BLaER1 (cell line): Measurements from ENCODE around the gene SULT4A1.

Experiments used
- H3K27ac ChIP-seq: shearing (Covaris generic); formaldehyde crosslinking; 2 replicates; pipeline ENCODE4 v1.8.1; 2022
- H3K27me3 ChIP-seq: shearing (Covaris generic); formaldehyde crosslinking; 2 replicates; pipeline ENCODE4 v1.8.1; 2022
- H3K36me3 ChIP-seq: shearing (Covaris generic); formaldehyde crosslinking; 2 replicates; pipeline ENCODE4 v1.8.1; 2022
- H3K4me1 ChIP-seq: shearing (Covaris generic); formaldehyde crosslinking; 2 replicates; pipeline ENCODE4 v1.8.1; 2022
- H3K4me2 ChIP-seq: shearing (Covaris generic); formaldehyde crosslinking; 2 replicates; pipeline ENCODE4 v1.8.1; 2022
- H3K4me3 ChIP-seq: shearing (Covaris generic); formaldehyde crosslinking; 2 replicates; pipeline ENCODE4 v1.8.1; 2022
- H3K9ac ChIP-seq: shearing (Covaris generic); formaldehyde crosslinking; 2 replicates; pipeline ENCODE4 v1.8.1; 2022
- H3K9me3 ChIP-seq: shearing (Covaris generic); formaldehyde crosslinking; 2 replicates; pipeline ENCODE4 v1.8.1; 2022
- H4K20me1 ChIP-seq: shearing (Covaris generic); formaldehyde crosslinking; 2 replicates; pipeline ENCODE4 v1.8.1; 2022
- Cebpa-rat ChIP-seq: shearing (Covaris generic); IDR thresholded peaks from 2 replicates; pipeline ENCODE4 v1.8.1; 2022

Gene SULT4A1

DNA sequence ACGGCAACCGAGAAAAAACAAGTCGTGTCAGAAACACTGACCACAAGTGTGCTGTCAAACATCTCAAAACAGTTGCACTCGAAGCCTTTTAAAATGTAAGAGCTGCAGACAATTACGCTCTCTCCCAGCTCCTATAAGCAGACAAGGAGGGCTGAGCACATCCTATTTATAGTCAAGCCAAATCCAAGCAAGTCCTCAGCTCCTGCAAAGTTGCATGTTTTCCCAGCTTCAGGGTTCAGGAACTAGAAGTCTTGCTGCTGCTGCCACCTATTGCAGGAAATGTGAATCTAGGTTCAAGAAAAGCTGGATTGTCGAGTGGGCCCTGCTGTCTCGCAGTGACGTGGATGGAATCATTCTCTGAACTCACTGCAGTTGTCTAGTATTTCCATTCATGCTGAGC, 65.7 kb downstream of the SULT4A1 start:
- H3K4me2 ChIP-seq = no peak overlapping the region
- no peaks in the 10 kb centered on the region for H4K20me1 ChIP-seq
- H3K4me3 ChIP-seq = no peak overlapping the region
- no peak for TF ChIP-seq Cebpa-rat
- H3K27ac ChIP-seq = no peak overlapping the region
- H3K9me3 ChIP-seq = peaks cover 20% of the 10 kb centered on the region
- peaks cover 7% of the 10 kb centered on the region; the same call in 1 of the 2 replicates for H3K4me1 ChIP-seq
- no peaks in the 10 kb centered on the region for H3K27me3 ChIP-seq
- H3K9ac ChIP-seq = no peak overlapping the region
- no peaks in the 10 kb centered on the region for H3K36me3 ChIP-seq

DNA sequence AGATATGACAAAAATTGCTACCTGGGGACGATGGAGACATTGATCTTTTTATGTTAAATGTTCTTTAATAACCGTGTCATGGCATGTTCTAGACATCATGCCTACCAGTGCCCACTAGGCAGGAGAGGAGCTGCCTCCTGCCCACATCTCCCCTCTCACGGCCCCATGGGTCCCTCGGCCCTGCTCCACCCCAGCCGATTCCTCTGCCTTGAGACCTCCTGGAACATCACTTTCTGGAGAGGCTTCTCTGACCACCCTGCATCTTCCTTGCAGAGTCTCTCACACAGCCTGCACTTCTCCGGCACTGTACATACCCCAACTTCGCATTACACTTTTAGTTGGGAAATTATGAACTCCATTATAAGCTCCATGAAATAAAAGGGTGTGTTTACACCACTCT, 67.0 kb downstream of the SULT4A1 start:
- Histone ChIP-seq H3K4me3 (no peak overlapping the region), H3K9me3 (peaks cover 8% of the 10 kb centered on the region), H3K36me3 (no peaks in the 10 kb centered on the region), H4K20me1 (no peaks in the 10 kb centered on the region), H3K27me3 (no peaks in the 10 kb centered on the region), H3K27ac (no peak overlapping the region), H3K4me1 (peaks cover 7% of the 10 kb centered on the region; the same call in 1 of the 2 replicates), H3K4me2 (no peak overlapping the region), H3K9ac (no peak overlapping the region)
- no peak for TF ChIP-seq Cebpa-rat

DNA sequence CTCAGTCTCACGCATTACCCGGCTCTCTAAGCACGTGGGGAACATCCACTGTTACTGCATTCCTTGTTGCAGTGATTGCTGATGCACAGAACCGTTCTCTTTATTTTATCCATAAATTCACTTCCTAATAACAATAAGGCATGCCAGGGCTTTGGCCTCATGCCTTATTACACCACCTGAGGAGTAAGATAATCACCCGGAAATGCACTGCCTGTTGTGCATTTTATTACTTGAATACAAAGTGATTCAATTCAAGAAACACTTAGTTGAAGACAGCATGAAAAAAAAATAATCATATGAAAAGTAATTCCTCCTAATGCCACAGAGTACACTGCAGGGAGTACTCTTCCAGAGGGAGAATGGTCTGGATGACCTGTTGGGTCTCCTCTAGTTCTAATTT, 69.4 kb downstream of the SULT4A1 start:
- Histone ChIP-seq H3K9ac (no peak overlapping the region), H3K36me3 (no peaks in the 10 kb centered on the region), H3K4me1 (no peaks in the 10 kb centered on the region), H3K4me3 (no peak overlapping the region), H4K20me1 (no peaks in the 10 kb centered on the region), H3K9me3 (no peaks in the 10 kb centered on the region), H3K27ac (no peak overlapping the region), H3K27me3 (no peaks in the 10 kb centered on the region), H3K4me2 (no peak overlapping the region)
- TF ChIP-seq Cebpa-rat = no peak

DNA sequence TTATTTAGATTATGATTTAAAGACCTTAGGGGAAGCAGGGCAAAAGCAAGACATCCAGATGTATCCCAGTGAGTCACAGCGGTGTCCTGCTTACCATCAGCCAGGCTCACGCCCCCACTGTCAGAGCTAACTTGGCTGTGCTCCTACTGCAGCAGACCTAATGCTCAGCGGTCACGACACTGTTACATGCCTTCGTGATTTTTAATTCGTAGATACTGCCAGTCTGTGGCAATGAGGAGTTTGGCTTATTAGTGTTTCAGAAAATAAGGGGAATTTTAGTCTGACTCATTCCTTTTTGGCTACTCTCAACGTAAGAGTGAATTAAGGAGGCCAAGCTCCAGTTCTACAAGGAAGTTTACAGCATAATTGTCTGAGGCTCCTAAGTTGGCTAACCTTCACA, 72.9 kb downstream of the SULT4A1 start:
- Histone ChIP-seq H3K4me3 (no peak overlapping the region), H3K27me3 (no peaks in the 10 kb centered on the region), H3K4me2 (no peak overlapping the region), H3K4me1 (no peaks in the 10 kb centered on the region), H3K9me3 (no peaks in the 10 kb centered on the region), H3K9ac (no peak overlapping the region), H4K20me1 (no peaks in the 10 kb centered on the region), H3K36me3 (no peaks in the 10 kb centered on the region), H3K27ac (no peak overlapping the region)
- no peak for TF ChIP-seq Cebpa-rat

DNA sequence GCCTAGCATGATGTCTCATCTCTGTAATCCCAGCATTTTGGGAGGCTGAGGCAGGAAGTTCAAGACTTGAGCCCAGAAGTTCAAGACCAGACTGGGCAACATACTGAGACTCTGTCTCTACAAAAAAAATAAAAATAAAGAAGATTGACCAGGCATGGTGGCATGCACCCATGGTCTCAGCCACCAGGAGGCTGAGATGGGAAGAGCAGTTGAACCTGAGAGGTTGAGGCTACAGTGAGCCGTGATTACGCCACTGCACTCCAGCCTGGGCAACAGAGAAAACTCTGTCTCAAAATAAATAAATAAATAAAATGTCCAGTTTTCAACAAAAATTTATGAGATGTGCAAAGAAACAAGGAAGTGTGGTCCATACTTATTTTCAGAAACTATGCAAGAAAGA, 78.5 kb downstream of the SULT4A1 start:
- no peak overlapping the region for H3K27ac ChIP-seq
- no peaks in the 10 kb centered on the region for H3K36me3 ChIP-seq
- no peak overlapping the region for H3K4me3 ChIP-seq

DNA sequence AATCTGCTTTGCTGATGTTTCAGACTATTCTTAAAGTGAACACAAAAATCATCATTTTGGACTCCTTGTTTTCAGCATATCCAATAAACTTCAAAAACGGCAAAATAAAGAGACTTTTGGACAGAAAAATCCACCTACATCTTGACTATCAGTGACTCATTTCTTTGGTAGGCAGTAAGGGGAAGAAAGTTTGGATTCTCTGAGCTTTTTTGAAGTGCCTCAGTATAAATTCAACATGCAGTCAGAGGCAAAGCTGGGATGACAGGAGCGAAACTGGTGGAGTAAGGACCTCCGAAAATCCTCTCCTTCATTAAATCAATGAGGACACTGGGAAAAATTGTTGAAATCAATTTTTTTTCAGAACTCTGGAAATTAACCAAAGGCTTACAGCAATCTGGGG, 79.9 kb downstream of the SULT4A1 start:
- TF ChIP-seq Cebpa-rat = no peak
- H3K4me3 ChIP-seq = no peak overlapping the region
- no peak overlapping the region for H3K9ac ChIP-seq
- H3K4me1 ChIP-seq = no peaks in the 10 kb centered on the region
- no peaks in the 10 kb centered on the region for H4K20me1 ChIP-seq
- no peaks in the 10 kb centered on the region for H3K9me3 ChIP-seq
- no peak overlapping the region for H3K27ac ChIP-seq
- no peak overlapping the region for H3K4me2 ChIP-seq
- no peaks in the 10 kb centered on the region for H3K36me3 ChIP-seq
- no peaks in the 10 kb centered on the region for H3K27me3 ChIP-seq

More for the DNA sequence above, 78.5 kb downstream of the SULT4A1 start:
- H3K27me3 ChIP-seq = no peaks in the 10 kb centered on the region
- H3K4me2 ChIP-seq = no peak overlapping the region
- H4K20me1 ChIP-seq = no peaks in the 10 kb centered on the region
- no peaks in the 10 kb centered on the region for H3K9me3 ChIP-seq
- no peak overlapping the region for H3K9ac ChIP-seq
- no peak for TF ChIP-seq Cebpa-rat
- H3K4me1 ChIP-seq = no peaks in the 10 kb centered on the region

DNA sequence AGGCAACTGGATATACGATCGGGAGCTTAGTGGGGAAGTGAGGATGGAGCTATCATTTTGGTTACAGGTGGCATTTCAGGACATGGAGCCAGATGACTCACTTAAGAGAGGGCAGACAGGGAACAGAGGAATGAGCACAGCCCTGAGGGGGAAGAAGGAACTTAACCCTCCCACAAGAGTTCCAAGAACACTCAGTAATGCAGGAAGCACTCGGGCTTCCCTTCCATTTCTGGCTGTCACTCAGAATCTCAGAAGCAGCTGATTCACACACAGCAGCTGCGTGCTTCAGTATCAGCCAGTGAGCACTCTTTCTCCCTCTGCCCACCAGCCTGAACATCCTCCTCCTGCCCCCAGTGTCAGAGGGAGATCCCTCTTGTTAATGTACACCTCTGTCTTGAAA, 85.0 kb downstream of the SULT4A1 start:
- no peak for TF ChIP-seq Cebpa-rat
- Histone ChIP-seq H3K4me1 (no peaks in the 10 kb centered on the region), H3K4me2 (no peak overlapping the region), H3K27ac (no peak overlapping the region), H3K4me3 (no peak overlapping the region), H3K36me3 (no peaks in the 10 kb centered on the region), H3K9me3 (no peaks in the 10 kb centered on the region), H3K27me3 (no peaks in the 10 kb centered on the region), H3K9ac (no peak overlapping the region), H4K20me1 (no peaks in the 10 kb centered on the region)

DNA sequence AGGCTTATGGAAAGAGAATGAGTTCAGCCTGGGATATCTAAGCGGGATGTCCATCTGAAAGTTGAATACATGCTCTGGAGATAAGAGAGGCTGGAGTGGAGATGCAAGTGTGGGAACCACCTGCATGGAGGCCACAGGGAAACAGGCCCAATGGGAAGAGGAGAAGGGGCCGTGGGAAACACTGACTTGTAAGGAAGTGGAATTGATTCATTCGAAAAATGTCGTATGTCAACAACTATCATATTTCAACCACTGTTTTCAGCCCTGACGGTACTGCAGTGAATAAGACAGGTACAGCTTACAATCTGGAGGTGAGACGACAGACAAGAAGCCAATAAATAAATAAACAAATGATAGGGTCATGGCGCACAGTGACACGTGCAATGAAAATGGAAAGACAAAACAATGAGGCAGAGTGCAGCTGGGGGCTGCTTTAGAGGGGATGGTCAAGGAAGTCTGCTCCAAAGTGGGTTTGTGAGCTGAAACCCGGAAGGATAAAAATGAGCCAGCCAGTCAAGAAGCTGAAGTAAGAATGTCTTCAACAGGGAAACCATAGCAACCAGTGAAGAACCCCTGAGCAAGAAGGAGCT, 86.1 kb downstream of the SULT4A1 start:
- Histone ChIP-seq H3K9me3 (no peaks in the 10 kb centered on the region), H3K27me3 (no peaks in the 10 kb centered on the region), H3K4me3 (no peak overlapping the region), H3K4me2 (no peak overlapping the region), H4K20me1 (no peaks in the 10 kb centered on the region), H3K4me1 (no peaks in the 10 kb centered on the region), H3K27ac (no peak overlapping the region), H3K9ac (no peak overlapping the region), H3K36me3 (no peaks in the 10 kb centered on the region)
- no peak for TF ChIP-seq Cebpa-rat
